HG03066 (cell line): ENCODE results near the gene ABCB1.

ENCODE experiments used
- ATAC-seq: cut with Tn5 transposase; IDR thresholded peaks from one replicate; pipeline ENCODE4 v1.9.1; 2021; ENCODE audit warnings: low read depth; ENCODE audit not compliant: unreplicated experiment

ABCB1 gene

GRCh38 chr7:87517891-87518290 is 82.8 kb downstream of the ABCB1 start:
- ATAC-seq = no peak

- ATAC-seq = no peak
Measured at GRCh38 chr7:87517136-87517815, 83.4 kb downstream of the ABCB1 start.

- no peak for ATAC-seq
Measured at GRCh38 chr7:87513735-87514335, 86.8 kb downstream of the ABCB1 start.

DNA sequence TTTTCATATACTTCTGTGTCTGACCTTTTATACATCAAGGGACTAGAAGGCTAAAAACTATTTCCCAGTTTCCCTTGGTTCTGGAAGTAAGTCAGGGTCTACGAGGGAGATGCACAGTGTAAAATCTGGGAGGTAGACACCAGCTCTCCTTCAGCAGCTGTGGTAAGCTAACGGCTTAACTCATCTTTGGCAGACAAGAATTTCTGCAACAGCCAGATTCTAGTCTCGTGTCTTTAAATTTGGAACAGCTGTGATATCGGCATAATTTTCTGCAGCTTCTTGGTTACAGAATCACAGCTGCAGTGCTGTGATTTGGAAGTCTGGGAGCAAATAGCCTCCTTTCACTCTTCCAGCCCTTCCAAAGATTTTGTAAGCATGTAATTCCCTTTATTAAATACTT is 87.8 kb downstream of the ABCB1 start:
- ATAC-seq = no peak

- no peak for ATAC-seq
Measured at GRCh38 chr7:87511510-87511909, 89.2 kb downstream of the ABCB1 start.

- ATAC-seq = no peak
Measured at GRCh38 chr7:87510411-87510875, 90.2 kb downstream of the ABCB1 start.

DNA sequence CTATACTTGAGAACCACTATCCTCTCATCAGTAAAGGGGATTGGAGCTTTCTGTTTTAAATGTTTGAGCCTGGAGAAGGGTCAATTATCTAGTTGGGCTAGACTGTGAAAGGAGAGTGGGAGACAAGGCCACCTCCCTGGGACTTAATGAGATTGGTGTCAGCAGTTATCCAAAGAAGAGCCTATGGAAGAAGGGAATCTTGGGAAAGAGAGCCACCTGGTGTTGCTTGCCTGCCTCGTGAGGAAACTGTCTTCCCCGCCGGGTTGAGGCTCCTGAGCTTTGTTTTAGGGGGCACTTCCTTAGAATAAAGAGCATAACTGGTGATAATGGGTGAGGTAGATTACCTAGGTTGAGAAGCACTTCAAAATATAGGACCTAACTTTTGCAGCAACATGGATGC is 93.2 kb downstream of the ABCB1 start:
- ATAC-seq = no peak

GRCh38 chr7:87506246-87507180 is 94.2 kb downstream of the ABCB1 start:
- ATAC-seq = no peak

DNA sequence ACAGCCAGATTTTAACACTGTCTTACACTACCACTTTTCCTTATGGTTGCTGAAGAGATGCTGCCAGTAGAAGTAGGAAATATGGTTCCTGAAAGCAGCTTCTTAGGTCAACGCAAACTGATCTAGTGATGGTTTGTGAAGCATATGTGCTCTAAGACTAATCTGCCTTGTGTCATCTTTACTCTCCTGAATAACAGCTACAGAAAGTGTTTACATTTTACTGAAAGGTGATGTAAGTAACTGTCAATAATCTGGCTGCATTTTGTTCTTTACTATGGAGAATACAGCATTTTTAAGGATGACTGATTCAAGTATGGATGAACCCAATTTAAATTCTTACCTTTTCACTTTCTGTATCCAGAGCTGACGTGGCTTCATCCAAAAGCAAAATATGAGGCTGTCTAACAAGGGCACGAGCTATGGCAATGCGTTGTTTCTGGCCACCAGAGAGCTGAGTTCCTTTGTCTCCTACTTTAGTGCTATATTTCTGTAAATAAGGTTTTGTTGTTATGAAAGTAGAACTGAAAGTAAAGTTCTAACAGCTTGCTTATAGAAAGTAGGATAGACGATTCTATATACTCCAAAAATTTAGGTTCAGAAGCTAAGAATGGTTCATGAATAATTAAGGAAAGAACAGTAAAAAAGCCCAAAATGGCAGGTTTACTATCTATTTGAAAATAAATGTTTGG is 95.0 kb downstream of the ABCB1 start:
- peak; percentile 44 for ATAC-seq

DNA sequence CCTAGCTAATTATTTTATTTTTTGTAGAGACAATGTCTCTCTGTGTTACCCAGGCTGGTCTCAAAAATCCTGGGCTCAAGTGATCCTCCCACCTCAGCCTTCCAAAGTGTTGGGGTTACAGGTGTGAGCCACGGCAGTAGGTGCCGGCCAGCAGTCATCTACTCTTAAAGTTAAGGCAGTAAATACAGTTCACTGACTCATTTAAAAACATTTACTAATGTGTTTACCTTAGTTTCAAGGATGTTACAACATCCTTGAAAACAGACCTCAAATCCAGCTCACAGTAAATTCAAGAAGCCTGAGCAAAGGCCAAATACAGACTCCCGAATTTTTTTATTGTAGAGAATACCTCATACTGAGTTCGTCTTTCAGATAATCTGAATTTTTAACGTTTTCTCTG is 95.6 kb downstream of the ABCB1 start:
- ATAC-seq = no peak

DNA sequence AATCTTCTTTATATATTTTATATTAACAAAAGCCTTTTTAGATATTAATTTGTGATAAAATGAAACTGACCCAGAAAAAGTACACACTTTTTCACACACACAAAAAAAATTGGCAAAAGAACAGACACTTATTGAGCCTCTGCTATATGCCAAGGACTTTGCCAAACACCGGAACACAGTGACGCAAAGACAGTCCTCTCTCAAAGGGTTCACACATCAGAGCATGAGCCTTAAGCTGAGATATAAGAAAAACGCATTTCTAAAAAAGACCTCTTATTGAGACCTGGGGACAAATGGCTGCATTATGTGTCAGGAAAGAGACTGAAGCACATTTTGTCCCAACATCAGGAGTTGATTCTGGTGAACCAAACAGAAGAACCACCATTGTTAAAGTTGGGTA is 101.2 kb downstream of the ABCB1 start:
- ATAC-seq = no peak

DNA sequence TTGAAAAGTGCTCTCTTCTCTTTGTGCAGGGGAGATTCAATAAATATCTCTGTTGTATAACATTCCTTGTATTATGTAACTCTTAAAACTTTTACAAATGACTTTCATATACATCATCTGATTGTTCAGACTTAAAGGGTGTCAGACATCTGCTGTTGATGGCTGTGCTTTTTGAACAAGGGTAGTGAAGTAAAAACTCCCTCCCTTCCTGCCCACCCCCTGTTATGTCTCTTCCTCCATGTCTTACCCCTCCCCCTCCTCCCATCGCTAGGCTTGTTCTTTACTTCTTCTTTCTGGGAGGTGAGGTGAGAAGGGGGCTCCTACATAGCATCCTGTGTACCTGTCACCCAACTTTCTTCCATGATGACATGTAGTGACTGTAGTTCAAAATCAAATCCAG is 101.8 kb downstream of the ABCB1 start:
- no peak for ATAC-seq

DNA sequence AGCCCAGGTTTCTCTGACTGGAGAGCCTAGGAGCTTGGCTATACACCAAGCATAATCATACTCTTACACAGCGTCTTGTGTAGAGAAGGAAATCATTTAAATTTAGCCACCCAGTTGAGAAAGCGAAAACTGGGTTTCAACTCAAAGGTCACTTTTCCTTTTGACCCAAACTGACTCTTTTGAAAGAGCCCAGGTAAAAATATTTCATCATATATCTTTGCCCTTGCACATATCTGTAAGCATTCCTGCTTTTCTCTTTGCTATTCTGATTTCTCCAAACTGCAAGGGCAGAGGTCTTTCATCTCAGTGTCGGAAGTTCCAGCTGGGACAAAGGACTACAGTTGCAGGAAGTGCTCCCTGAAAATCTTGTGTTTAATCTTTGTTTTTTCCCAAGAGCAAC is 103.2 kb downstream of the ABCB1 start:
- ATAC-seq = no peak

- no peak for ATAC-seq
Measured at GRCh38 chr7:87495366-87495765, 105.3 kb downstream of the ABCB1 start.

DNA sequence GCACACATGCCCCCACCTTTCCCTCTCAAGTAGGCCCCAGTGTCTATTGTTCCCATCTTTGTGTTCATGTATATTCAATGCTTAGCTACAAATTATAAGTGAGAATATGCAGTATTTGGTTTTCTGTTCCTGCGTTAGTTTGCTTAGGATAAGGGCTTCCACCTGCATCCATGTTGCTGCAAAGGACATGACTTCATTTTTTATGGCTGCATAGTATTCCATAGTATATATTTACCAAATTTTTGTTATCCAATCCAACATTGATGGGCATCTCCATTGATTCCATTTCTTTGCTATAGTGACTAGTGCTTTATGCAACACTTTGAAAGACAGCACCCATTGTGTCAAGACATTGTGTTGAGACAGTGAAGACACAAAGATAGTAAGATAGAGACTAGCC is 106.2 kb downstream of the ABCB1 start:
- no peak for ATAC-seq

GRCh38 chr7:87483131-87483530 is 117.6 kb downstream of the ABCB1 start:
- no peak for ATAC-seq

GRCh38 chr7:87482115-87482514 is 118.6 kb downstream of the ABCB1 start:
- ATAC-seq = no peak

DNA sequence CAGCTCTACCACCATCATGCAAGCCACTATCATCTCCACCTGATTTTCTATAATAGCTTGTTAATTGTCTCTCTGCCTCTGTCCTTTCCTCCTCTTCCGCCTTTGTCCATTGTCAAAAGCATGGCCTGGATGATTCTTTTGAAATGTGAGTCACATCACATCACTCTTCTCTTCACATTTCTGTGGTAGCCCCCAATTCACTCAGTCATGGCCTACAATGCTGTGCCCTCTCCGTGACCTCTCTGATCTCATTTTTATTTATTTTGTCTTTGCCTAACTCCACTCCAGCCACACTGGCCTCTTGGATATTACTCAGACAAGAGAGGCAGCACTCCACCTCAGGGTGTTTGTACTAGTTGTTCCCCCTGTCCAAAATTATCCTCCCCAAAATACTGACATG is 120.3 kb downstream of the ABCB1 start:
- ATAC-seq = no peak

DNA sequence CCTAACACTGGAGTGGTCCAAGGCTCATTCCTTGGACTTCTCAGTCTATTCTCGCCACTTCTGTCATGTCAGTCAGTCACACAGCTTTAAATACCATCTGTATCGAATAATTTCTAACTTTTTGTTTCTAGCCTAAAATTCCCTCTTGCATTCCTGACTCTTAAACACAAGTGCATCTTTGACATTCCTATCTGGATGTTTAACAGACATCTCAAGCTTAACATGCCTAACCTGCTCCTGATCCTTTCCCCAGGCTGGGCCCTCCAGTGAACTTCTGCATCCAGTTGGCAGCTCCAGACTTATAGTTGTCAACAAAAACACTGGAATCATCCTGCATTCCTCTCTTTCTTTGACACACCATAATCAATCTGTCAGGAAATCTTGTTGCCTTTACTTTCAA is 120.7 kb downstream of the ABCB1 start:
- no peak for ATAC-seq

GRCh38 chr7:87476179-87476557 is 124.5 kb downstream of the ABCB1 start:
- ATAC-seq = no peak
